ENCODE measurements around the gene CMTM8. TPM values are rescaled to one million over a fixed set of nuclear protein-coding genes. Genes with fewer than 3 reads are reported as not detected.

CMTM8 gene
- total RNA-seq, 1 donor = 1.1 TPM

- no peak overlapping the region for H3K4me3 ChIP-seq (ENCODE audit: low read depth, low read length)
- no peak for TF ChIP-seq CTCF (IDR thresholded peaks at IDR 0.05; ENCODE audit: insufficient read depth, low read length)
- no peak for DNase-seq (ENCODE audit: low read depth)
These were observed 133.2 kb downstream of the CMTM8 start for GRCh38 chr3:32371461-32372212.

GRCh38 chr3:32372213-32372490 lies 133.7 kb downstream of the CMTM8 start:
- no peak overlapping the region for H3K4me3 ChIP-seq (ENCODE audit: low read depth, low read length)
- no peak for TF ChIP-seq CTCF (IDR thresholded peaks at IDR 0.05; ENCODE audit: insufficient read depth, low read length)

GRCh38 chr3:32373276-32373675 lies 134.8 kb downstream of the CMTM8 start:
- H3K4me3 ChIP-seq (ENCODE audit: low read depth, low read length) = no peak overlapping the region
- no peak for TF ChIP-seq CTCF (IDR thresholded peaks at IDR 0.05; ENCODE audit: insufficient read depth, low read length)

More at GRCh38 chr3:32372213-32372490, 133.7 kb downstream of the CMTM8 start:
- no peak for DNase-seq (ENCODE audit: low read depth)

GRCh38 chr3:32373844-32374243 lies 135.4 kb downstream of the CMTM8 start:
- TF ChIP-seq CTCF (IDR thresholded peaks at IDR 0.05; ENCODE audit: insufficient read depth, low read length) = no peak
- H3K4me3 ChIP-seq (ENCODE audit: low read depth, low read length) = no peak overlapping the region
- DNase-seq (ENCODE audit: low read depth) = no peak

More at GRCh38 chr3:32373276-32373675, 134.8 kb downstream of the CMTM8 start:
- DNase-seq (ENCODE audit: low read depth) = no peak

GRCh38 chr3:32374788-32375595 lies 136.5 kb downstream of the CMTM8 start:
- no peak overlapping the region for H3K4me3 ChIP-seq (ENCODE audit: low read depth, low read length)
- peak; percentile 86 for DNase-seq (ENCODE audit: low read depth)
- TF ChIP-seq CTCF (IDR thresholded peaks at IDR 0.05; ENCODE audit: insufficient read depth, low read length) = peak; percentile 57

GRCh38 chr3:32375596-32375930 lies 137.1 kb downstream of the CMTM8 start:
- TF ChIP-seq CTCF (IDR thresholded peaks at IDR 0.05; ENCODE audit: insufficient read depth, low read length) = no peak
- no peak for DNase-seq (ENCODE audit: low read depth)

More at GRCh38 chr3:32375596-32375930, 137.1 kb downstream of the CMTM8 start:
- H3K4me3 ChIP-seq (ENCODE audit: low read depth, low read length) = no peak overlapping the region
